PC-9 (cell line): ENCODE results near the gene SESN1. TPM values are rescaled to one million over a fixed set of nuclear protein-coding genes. Genes with fewer than 3 reads are reported as not detected.
"Not testable (repeated sequence)": the region's sequence is repeated elsewhere in the genome, so short reads cannot be mapped to it uniquely, and the experiment has no call there.

Source experiments
- BruUV-seq: library from RNA; stranded (reverse); fragments of 400-500 nt; replicated peaks from 2 replicates; lab custom pipeline; 2021; lab: Mats Ljungman, UMichigan
- CTCF ChIA-PET: fragments of 300-600 bp; sonication (Branson Sonifier 250); formaldehyde crosslinking; loops from one replicate; lab custom pipeline; 2022; ENCODE audit warnings: antibody characterized with exemption; lab: Charles Lee
- POLR2A ChIA-PET: fragments of 300-600 bp; sonication (Branson Sonifier 250); formaldehyde crosslinking; loops from one replicate; lab custom pipeline; 2022; ENCODE audit warnings: antibody characterized with exemption; ENCODE audit not compliant: unreplicated experiment; lab: Charles Lee
- DNase-seq, 2 experiments: peaks; one replicate each; pipeline versions ENCODE4 v3.0.0 to v3.0.0-alpha.2; 2015 to 2022; ENCODE audit warnings: mixed read lengths in 1 of 2
- H2AFZ ChIP-seq: fragments of 200-600 bp; sonication (generic); 2 replicates; pipeline ENCODE4 v1.8.1; 2017; ENCODE audit warnings: antibody characterized with exemption
- H3F3A ChIP-seq: fragments of 200-600 bp; sonication (generic); 2 replicates; pipeline ENCODE4 v1.8.1; 2017; ENCODE audit warnings: antibody characterized with exemption, mild to moderate bottlenecking, low read depth; ENCODE audit not compliant: insufficient read depth
- H3K27ac ChIP-seq: fragments of 200-600 bp; sonication (generic); 2 replicates; pipeline ENCODE4 v1.6.1; 2016; ENCODE audit warnings: mixed run types
- H3K27me3 ChIP-seq: fragments of 200-600 bp; sonication (generic); 2 replicates; pipeline ENCODE4 v1.6.1; 2016; ENCODE audit warnings: low read depth, mixed run types; ENCODE audit not compliant: insufficient read depth
- H3K36me3 ChIP-seq: fragments of 200-600 bp; sonication (generic); 2 replicates; pipeline ENCODE4 v1.6.1; 2016; ENCODE audit warnings: low read depth, mixed run types
- H3K4me1 ChIP-seq: fragments of 200-600 bp; sonication (generic); replicated peaks from 2 replicates; pipeline ENCODE4 v1.6.1; 2016; ENCODE audit warnings: mixed run types; ENCODE audit not compliant: insufficient read depth
- H3K4me2 ChIP-seq: fragments of 200-600 bp; sonication (generic); 2 replicates; pipeline ENCODE4 v1.6.1; 2017; ENCODE audit warnings: mixed run types
- H3K4me3 ChIP-seq: fragments of 200-600 bp; sonication (generic); 2 replicates; pipeline ENCODE4 v1.6.1; 2016; ENCODE audit warnings: mixed run types
- H3K79me2 ChIP-seq: fragments of 200-600 bp; sonication (generic); 2 replicates; pipeline ENCODE4 v1.6.1; 2017; ENCODE audit warnings: low read depth, mixed run types
- H3K9me2 ChIP-seq: fragments of 200-600 bp; sonication (generic); 2 replicates; pipeline ENCODE4 v1.8.1; 2017; ENCODE audit warnings: mild to moderate bottlenecking; ENCODE audit not compliant: insufficient read depth
- H3K9me3 ChIP-seq: fragments of 200-600 bp; sonication (generic); 2 replicates; pipeline ENCODE4 v1.8.1; 2016; ENCODE audit warnings: low read depth; ENCODE audit not compliant: insufficient read depth
- H4K20me1 ChIP-seq: fragments of 200-600 bp; sonication (generic); 2 replicates; pipeline ENCODE4 v1.8.1; 2017; ENCODE audit not compliant: insufficient read depth
- CTCF ChIP-seq: fragments of 200-600 bp; sonication (generic); conservative IDR thresholded peaks from 2 replicates; pipeline ENCODE4 v1.6.1; 2017; ENCODE audit warnings: mixed run types, antibody characterized with exemption, mild to moderate bottlenecking, moderate library complexity
- EZH2 ChIP-seq: fragments of 200-600 bp; sonication (generic); IDR thresholded peaks from 2 replicates; pipeline ENCODE4 v1.8.0; 2017; ENCODE audit warnings: antibody characterized with exemption, low read depth
- intact Hi-C: fragments of 100-400 bp; cut with micrococcal nuclease; formaldehyde crosslinking; loops from one replicate; pipeline ENCODE4 v1.10.0; 2022; ENCODE audit not compliant: unreplicated experiment
- total RNA-seq: library from RNA; stranded (reverse); gene quantifications from 2 replicates; pipeline ENCODE4 v1.2.3, GENCODE V29; 2021

The SESN1 gene
- total RNA-seq, 1 experiment from 2014 or later, result 6.5 TPM

GRCh38 chr6:108985301-108985700 is 109.3 kb downstream of the SESN1 start:
- TF ChIP-seq EZH2, result no peak
- no peak for TF ChIP-seq CTCF
- Histone ChIP-seq H3K4me1 (peaks cover 24% of the 10 kb centered on the region), H3K27me3 (no peaks in the 10 kb centered on the region), H3K4me2 (no peak overlapping the region), H3K36me3 (peaks cover 5% of the 10 kb centered on the region), H3K79me2 (no peaks in the 10 kb centered on the region), H4K20me1 (no peaks in the 10 kb centered on the region), H3K27ac (no peak overlapping the region), H3F3A (peaks cover 4% of the 10 kb centered on the region; the same call in 1 of the 2 replicates), H3K9me3 (no peaks in the 10 kb centered on the region), H3K4me3 (no peak overlapping the region), H2AFZ (no peak overlapping the region), H3K9me2 (no peaks in the 10 kb centered on the region)
- BruUV-seq, result no TSS peak
- ChIA-PET POLR2A (no interaction called here), CTCF (no interaction called here)
- intact Hi-C loops, result no loop called here
- no peak for DNase-seq

- Histone ChIP-seq H3K9me3 (no peaks in the 10 kb centered on the region), H3K4me3 (no peak overlapping the region), H2AFZ (no peak overlapping the region), H3K9me2 (no peaks in the 10 kb centered on the region), H4K20me1 (no peaks in the 10 kb centered on the region), H3K4me1 (peaks cover 3% of the 10 kb centered on the region), H3K27ac (no peak overlapping the region), H3K36me3 (peaks cover 5% of the 10 kb centered on the region; the same call in 1 of the 2 replicates), H3K27me3 (no peaks in the 10 kb centered on the region), H3F3A (no peaks in the 10 kb centered on the region), H3K79me2 (no peaks in the 10 kb centered on the region), H3K4me2 (no peak overlapping the region)
- intact Hi-C loops, result no loop called here
- no peak for DNase-seq
- ChIA-PET POLR2A (no interaction called here), CTCF (no interaction called here)
- no TSS peak for BruUV-seq
- TF ChIP-seq EZH2 (no peak), CTCF (no peak)
Measured at GRCh38 chr6:108983151-108983550, 111.5 kb downstream of the SESN1 start.

- TF ChIP-seq EZH2, result no peak
- no peak for TF ChIP-seq CTCF
- BruUV-seq, result no TSS peak
- no peaks in the 10 kb centered on the region for H3K79me2 ChIP-seq
- peaks cover 5% of the 10 kb centered on the region; the same call in 1 of the 2 replicates for H3K36me3 ChIP-seq
- H3K27me3 ChIP-seq, result no peaks in the 10 kb centered on the region
- H2AFZ ChIP-seq, result no peak overlapping the region
- no peak overlapping the region for H3K4me2 ChIP-seq
- no peaks in the 10 kb centered on the region; the same call in 1 of the 2 replicates for H3K9me3 ChIP-seq
- intact Hi-C loops, result no loop called here
- ChIA-PET POLR2A (no interaction called here), CTCF (no interaction called here)
- no peaks in the 10 kb centered on the region for H4K20me1 ChIP-seq
- H3K4me3 ChIP-seq, result no peak overlapping the region
- H3K4me1 ChIP-seq, result no peaks in the 10 kb centered on the region
- no peak overlapping the region for H3K27ac ChIP-seq
- DNase-seq, result no peak
- no peaks in the 10 kb centered on the region for H3F3A ChIP-seq
- H3K9me2 ChIP-seq, result no peaks in the 10 kb centered on the region
Measured at GRCh38 chr6:108982154-108983113, 112.2 kb downstream of the SESN1 start.

GRCh38 chr6:108978638-108979037 is 116.0 kb downstream of the SESN1 start:
- H3K4me1 ChIP-seq, DNase-seq, intact Hi-C loops, H3K4me2 ChIP-seq, H3K9me3 ChIP-seq, H4K20me1 ChIP-seq, H3K9me2 ChIP-seq, H3K27ac ChIP-seq, BruUV-seq, H3K4me3 ChIP-seq, POLR2A ChIA-PET, H3F3A ChIP-seq, H3K36me3 ChIP-seq, H2AFZ ChIP-seq, CTCF ChIA-PET, H3K27me3 ChIP-seq, H3K79me2 ChIP-seq: not testable (repeated sequence)
